Stimulated activated CD8-positive, alpha-beta memory T cell treated with anti-CD3 and anti-CD28 coated beads, Interleukin-4, amount 100 ng/mL, for 1 hour (primary cell): ENCODE data around the gene GAS6.

ENCODE experiments used
- DNase-seq, 2 donors: peaks; one replicate each; pipeline ENCODE4 v3.0.0-alpha.2; 2020; ENCODE audit warnings: low read depth in 2 of 2, low spot score in 1 of 2

GAS6 gene

DNA sequence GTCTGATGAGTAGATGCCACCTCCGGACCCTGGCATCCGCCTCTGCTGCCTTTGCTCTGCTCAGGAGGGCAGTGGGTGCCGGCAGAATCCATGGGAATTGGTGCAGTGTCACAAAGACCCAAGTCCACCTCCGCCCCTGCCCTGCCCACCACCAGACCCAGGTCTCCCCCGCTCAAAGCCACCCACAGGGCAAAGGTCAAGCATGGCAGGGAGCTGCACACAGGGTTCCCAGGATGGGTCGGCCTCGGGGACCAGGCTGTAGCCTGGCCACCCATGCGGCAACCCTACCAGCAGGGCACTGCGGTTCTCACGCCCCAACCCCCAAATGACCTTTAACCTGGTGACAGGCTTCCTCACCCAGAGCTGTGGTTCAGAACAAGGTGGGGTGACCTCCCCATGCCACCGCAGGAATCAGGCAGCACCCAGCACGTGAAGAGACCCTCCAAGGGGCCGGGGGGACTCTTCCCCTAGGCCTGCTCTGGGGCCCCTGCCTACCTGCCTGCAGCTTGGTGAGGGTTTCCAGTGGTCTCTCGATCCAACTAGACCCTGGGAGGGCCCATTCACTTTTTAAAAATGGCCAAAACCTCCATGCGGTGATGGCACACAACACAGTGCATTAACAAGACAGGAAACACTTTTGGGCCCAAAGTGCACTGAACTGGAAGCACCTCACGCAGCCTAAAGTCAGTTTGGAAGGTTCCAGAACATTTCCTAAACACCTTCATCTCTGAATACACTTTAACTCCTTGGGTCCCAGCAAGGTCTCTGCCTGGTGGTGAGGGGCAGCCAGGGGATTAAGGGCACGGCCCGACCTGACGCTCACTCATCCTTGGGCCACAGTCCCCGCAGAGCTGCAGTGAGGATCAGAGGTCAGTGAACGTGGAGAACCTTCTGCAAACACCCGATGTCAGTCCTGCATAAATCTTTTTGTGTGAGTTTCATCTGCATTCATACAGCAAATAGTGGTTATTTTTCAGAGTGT lies 11.0 kb downstream of the GAS6 start:
- no peak for DNase-seq

DNA sequence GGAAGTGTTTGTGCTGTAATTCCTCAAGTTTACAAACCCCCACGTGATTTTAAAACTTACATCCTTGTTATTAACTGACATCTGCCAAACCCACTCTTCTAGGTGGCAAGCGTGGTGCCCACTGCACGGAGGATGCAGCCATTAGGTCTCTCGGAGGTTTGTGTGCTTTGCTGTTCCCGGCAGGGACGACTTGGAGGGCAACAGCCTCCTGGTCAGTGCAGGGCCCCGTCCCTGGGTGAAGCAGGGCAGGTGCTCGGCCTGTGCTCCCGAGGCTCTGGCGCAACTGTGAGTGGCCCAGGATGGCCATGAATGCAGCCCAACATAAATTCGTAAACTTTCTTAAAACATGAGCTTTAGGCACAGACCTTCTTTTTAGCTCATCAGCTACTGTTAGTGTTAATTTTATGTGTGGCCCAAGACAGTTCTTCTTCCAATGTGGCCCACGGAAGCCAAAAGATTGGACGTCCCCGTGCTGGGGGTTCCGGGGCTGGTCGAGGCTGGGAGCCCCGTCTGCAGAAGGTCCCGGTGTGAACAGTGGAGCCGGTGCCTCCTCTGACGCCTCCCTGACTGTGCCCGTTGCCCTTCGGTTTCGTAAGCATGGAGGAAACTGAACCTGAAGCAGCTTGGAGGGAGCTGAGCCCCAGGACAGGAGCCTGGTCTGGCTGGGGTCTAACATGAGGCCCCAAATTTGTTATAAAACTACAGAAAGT lies 11.9 kb downstream of the GAS6 start:
- DNase-seq, result no peak

DNA sequence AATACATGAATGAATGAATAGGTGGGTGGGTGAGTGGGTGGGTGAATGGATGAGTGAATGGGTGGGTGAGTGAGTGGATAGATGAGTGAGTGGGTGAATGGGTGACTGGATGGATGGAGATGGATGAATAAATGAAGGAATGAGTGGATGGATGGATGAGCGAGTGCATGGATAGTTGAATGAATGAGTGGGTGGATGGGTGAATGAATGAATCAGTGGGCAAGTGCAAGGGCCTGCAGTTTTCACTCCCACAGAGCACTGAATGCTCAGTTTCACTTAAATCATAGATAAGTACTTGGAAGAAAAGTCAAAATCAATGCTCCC lies 12.4 kb downstream of the GAS6 start:
- DNase-seq, result no peak

DNA sequence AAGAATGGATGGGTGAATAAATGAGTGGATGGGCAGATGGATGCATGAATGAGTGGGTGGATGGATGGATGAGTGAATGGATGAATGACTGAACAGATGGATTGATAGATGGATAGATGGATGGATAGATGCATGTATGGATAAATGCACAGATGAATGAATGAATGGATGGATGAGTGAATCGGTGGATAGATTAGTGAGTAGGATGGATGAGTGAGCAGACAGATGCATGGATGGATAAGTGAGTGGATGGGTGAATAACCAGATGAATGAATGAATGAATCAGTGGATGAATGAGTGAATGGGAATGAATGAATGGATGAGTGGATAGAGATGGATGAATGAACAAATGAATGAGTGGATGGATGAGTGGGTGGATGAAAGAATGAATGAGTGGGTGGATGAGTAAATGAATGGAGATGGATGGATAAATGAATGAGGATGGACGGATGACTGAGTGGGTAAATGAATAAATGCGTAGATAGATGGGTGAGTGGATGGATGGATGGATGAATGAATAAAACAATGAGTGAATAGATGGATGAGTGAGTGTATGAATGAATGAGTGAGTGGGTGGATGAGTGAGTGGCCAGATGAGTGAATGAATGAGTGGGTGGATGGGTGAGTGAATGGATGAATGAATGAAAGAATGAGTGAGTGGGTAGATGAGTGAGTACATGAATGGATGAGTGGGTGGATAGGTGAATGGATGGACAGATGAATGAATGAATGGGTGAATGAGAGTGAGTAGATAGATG lies 13.0 kb downstream of the GAS6 start:
- no peak for DNase-seq

DNA sequence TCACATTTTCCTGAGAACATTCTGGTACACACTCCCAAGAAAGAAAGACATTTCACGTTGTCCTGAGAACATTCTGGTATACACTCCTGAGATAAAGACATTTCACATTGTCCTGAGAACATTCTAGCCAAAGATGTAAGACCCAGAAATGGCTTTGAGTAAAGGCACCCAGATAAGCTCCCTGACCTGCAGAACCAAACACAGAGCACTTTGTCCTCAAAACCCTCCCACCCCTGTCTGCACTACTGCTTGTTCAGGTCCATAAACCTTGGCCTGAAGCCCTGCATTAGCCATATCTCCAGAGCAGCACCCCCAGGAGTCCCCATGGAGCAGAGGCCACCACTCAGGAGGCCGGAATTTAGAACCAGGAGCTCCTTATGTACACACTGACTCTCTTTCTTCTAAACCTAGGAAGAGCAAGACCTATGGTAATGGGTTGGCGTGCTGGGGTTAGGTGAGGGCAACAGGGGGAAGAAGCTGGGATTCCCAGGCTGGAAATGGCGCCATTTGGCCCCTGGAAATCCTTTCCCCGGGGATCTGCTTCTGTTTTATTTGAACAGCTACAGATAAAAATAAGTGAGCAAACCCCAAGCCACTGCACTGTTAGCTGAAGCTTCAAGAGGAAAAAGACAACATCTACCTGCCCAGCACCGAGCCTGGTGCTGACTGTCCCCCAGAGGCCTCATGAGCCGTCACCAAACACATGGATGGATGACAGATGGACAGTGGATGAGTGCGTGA lies 13.7 kb downstream of the GAS6 start:
- no peak for DNase-seq

DNA sequence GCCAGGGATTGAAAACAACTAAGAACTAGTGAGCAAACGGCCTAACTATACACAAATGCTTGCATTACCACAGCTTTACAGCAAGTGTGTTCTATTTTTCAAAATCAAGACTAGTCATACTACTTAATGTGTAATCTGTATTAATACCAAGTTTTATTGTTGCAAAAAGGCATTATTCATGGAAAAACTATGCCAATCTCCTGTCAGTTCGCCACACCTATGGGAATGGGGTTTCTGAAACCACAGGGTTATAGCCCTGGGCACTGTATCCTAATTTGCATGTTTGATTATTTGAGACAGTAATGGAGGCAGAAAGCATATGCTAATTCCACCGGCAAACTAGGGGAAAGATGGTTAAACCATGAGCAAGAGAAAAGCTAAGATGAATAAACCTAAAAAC lies 14.3 kb downstream of the GAS6 start:
- no peak for DNase-seq

DNA sequence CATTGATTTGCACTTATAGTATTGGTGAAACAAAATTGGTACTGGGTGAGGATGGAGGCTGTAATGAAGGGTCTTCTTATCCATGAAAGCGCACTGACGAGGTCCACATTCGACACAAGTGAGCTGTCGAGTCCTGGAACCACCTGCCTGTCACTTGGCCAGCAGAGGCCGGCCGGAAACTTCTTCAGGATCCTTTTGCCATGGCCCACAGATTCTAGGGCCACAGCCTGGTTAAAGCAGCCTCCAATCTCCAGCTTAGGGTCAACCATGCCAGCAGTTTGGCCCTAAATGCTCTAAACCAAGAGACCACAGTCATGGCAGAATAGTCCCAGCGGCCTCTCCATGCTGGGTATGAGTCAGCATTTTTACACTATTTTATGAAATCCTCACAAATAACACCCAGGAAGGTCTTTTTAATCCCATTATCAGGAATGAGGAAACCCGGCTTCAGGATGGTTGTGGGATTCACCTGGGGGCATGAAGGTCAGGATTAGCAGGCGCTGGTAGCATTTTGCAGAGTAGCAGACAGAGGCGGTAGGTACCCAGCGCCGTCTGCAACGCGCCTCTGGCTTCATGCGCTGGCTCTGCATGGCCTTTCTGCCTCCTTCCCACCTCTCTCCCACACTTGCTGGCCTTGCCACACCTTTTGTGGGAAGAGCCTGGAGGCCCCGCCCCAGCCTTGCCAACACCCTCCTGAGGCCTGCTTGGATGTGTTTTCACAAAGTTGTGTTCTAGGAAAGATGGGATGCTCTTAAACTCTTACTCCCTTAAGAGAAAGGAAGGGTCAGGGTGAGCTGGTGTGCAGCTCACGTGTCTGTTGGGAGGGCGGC lies 15.2 kb downstream of the GAS6 start:
- DNase-seq, result no peak

DNA sequence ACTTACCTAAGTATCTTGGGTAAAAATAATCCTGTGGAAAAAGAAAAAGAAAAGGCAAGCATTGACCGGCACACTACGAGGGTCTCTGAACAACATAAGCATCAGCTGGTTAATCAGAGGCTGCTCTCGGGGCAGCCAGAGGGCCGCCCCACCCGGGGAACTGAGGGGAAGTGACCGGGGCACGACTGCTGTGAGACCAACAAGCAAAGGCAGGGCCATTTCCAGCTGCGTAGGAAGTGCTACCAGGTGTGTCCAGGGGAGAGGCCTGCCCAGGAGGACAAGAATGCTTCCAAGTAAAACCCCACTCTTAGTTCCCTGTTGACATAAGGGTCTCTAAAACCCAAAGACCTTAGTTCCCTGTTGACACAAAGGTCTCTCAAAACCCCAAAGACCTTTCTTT lies 15.9 kb downstream of the GAS6 start:
- no peak for DNase-seq

DNA sequence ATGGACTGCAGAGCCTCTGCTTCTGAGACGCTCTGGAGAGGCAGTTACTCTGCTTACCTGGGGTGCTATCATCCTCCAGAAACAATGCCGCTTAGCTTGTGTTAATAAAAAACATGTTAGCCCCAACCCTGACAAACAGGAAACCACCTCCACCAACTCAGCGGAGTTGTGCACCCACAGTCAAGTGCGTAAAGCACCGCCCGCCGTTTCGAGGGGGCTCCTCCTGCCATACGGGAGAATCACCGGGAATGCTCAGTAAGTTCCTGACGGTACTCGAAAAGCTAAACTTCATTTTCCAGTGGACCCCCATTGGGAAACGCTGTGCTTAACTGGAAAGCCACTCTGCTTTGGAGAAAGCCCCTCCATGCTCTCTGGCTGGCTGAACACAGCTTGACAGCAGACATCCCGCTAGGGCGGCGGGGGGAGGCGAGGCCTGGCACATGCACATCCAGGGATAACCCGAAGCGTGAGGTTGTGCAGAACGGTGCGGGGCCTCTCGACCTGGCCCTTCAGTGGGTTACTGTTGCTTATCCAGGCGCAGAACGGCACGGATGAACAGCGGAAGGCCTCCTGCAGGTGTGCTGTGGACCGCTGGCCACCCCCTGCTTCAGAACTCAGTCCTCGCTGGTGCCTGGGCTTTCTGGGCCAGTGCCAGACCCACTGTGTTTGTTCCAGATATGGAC lies 17.1 kb downstream of the GAS6 start:
- no peak for DNase-seq

DNA sequence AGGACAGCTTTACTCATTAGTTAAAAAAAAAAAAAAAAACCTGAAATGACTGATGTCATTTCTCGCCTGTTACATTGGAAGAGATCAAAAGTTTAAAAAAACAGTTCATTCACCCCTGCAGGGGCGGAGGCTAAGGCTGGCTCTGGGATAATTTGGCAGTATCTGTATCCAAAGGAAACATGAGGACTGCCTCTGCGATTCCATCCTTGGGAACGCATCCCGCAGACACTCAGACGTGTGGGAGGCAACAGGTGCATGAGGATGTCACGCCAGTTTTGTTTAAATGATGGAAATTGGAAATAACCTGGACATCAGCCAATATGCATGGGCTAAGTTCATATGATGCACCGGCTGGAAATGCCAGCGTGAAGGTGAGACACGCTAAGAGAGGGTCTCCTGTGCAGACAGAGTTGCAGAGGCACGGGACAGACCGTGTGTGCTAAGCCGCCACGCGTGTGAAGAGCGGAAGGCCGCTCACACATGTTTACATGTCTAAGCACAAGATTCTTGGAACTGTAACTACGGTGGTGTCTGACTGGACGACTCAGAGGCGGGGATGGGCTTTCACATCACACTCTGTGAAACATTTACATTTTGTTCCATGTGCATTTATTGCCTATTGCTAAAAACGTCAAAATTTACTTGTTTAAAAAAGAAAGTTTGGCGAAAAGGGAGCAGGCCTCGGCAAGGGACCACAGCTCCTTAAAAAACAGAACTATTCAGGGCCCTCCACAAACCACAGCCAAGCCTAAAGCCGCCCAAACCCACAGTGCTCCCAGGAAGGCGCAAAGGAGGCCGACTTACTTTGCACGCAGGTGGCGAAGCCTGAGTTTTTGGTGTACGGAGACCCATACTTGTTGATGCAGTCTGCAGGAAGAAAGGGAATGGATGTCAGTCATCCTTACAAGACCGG lies 17.9 kb downstream of the GAS6 start:
- no peak for DNase-seq

DNA sequence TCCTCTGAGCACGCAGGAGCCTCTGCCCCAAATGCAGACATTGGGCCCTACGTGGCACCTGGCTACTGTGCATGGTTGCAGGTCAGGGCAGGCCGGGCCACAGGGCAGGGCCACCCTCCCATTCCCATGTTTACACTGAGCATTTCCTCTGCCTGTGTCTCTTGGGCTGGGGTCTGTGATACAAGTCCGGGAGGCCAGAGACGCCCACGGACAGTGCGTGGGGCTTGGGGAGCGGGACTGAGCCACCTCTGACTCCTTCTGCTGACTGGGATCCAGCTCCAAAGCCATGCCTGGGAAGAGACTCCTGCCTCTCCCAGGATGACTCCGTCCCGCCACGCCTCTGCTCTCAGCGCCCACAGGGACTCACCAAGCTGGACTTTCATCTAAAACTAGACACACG lies 18.8 kb downstream of the GAS6 start:
- DNase-seq, result no peak

DNA sequence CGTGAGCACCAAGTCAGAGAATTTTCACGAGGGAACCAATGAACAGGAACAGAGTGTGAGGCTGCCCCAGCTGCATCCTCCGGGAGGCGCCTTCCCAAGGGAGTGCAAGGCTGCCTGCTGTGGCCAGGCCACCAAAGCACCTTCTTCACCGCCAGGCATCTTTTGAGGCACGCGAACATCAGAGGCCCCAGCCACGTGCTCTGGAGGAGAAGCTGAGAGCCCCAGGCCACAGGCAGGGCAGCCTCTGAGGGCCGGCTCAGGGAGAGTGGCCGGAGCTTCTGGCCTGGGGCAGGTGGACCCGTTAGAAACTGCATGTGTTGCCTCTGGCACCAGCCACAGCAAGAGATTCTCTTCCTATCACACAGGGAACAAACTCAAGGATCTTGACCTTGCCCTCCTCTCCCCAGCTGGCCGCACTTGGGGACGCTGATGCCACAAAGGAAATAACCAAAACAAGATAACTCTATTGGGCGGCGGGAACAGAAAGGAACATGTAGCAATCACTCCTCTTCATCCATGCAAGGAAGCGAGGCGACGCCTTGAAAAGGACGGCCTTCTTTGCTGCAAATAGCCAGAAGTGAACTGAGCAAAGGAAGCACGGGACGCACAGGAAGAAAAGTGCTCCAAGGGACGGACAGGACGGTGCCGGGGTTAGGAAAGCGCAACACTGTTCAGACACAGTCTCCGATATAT lies 19.9 kb downstream of the GAS6 start:
- DNase-seq, result no peak

DNA sequence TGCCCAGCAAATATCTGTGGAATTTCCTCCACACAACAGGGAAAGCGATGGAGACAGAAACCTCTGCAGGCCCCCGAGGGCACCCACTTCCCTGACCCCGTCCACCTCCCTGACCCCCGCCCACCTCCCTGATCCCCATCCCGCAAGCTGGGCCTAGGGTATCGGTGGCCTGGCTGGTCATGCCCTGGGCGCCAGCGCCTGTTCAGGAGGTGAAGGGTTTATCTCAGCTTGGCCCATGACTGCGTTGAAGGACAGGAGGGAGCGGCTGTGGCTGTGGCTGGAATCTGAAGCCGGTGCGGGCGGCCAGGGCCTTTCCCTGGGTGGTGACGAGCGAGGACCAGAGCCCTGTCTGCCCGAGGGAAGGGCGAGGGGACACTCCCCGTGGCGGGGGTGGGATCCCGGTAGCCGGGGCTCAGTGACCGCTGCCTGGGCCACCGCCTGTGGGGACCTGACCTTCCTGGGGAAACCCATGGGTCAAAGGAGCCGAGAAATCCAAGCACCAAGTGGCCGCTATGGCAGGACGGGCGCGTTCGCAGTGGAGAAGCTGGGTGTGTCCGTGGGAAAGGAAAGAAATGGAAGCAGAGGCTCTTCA lies 20.7 kb downstream of the GAS6 start:
- no peak for DNase-seq

DNA sequence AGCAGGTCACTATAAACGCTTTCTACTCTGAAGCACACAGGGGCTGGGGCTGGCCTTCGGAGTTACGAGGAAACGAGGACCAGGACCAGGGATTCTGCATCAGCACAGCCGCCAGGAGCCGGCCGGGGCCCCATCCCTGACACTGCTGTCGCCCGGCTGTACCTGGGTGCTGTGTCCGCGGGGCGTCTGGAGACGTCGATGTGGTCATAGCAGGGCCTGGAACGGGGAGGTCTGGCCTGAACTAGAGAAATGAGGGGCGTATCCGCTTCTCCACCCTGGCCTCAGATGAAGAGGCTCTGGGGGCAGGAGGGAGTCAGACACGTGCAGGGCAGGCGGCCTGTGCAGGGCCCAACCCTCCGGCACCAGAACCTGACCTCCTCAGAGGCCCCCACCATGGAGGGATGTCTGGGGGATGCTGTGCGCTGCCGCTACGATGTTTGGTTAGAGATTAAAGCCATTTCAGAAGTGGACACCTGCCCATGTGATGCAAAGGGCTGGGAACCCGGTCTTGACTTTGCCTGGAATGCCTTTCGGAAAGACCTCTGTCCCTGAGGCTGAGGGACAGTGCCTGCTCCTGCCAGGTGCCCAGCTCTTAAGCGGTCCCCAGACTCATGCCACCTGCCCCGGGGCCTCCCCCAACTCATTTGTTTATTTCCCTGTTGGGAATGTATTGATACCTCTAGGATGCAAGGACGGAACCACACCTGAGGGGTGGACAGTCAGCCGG lies 21.4 kb downstream of the GAS6 start:
- no peak for DNase-seq

DNA sequence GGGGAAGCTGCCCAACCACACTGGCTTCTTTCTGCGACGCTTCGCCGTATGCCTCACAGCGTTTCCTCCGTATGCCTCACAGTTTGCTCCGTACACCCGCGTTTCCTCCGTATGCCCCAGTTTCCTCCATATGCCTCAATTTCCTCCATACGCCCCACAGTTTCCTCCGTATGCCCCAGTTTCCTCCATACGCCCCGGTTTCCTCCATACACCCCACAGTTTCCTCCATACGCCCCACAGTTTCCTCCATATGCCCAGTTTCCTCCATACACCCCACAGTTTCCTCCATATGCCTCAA lies 22.6 kb downstream of the GAS6 start:
- DNase-seq, result no peak

DNA sequence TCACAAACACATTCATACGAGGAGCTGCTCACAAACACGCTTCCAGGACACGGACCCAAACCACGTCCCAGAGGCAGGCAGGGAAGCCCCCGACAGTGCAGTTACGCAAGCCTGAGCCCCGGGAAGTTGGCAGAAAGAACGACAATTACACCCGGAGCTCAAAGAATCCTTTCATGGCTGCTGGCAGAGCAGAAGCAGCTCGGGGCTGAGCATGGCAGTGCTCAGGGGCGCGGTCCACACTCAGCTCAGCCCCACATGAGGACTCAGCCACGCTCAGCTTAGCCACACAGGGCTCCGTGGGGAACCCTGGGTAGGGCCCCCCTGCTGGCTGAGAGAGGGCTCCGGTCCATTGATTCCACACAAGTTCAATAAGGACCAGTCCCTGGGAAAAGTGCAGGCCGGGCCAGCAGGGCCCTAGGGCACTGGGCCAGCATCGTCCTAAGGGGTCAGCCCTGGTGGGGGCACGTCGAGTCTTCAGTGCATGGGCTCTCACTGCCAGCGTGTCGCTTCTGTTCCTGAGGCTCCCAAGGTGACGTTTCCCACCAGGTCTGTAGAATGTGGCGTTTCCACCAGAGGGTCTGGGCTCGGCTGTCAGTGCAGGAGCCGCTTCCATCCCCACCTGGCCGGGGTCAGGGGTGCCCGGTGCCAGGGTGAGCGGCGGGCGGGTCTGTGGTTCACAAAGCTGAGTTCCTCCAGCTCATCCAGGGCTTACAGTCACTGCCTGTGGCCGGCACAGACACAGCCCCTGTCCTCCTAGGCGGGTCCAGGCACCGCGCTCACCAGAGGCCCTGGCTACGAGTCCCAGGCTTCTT lies 23.1 kb downstream of the GAS6 start:
- DNase-seq, result no peak
